Keratinocyte (primary cell): ENCODE results near the gene CREG1. TPM values are rescaled to one million over a fixed set of nuclear protein-coding genes. Genes with fewer than 3 reads are reported as not detected.

ENCODE experiments used
- DNase-seq: peaks from one replicate; pipeline ENCODE4 v3.0.0-alpha.2; 2011; ENCODE audit warnings: low read depth, missing footprints, low spot score
- FAIRE-seq: peaks from 2 replicates; lab custom pipeline; 2011; peaks lifted over from hg19 to GRCh38; lab: Jason Lieb, UNC
- H2AFZ ChIP-seq: 2 replicates; pipeline ENCODE4 v1.6.0; 2012; ENCODE audit warnings: low read length, control low read depth, inconsistent platforms; ENCODE audit not compliant: control insufficient read depth
- H3K27ac ChIP-seq: 2 replicates; pipeline ENCODE4 v1.5.1; 2011; ENCODE audit warnings: low read length; ENCODE audit not compliant: control insufficient read depth, insufficient read depth
- H3K27me3 ChIP-seq: 3 replicates; pipeline ENCODE4 v1.6.0; 2011; ENCODE audit warnings: low read length; ENCODE audit not compliant: control insufficient read depth, insufficient read depth; ENCODE audit errors: extremely low read depth
- H3K36me3 ChIP-seq, 2 experiments: 2 replicates in 1 of 2; 3 replicates in 1 of 2; pipeline ENCODE4 v1.5.1; 2011; ENCODE audit warnings: low read length in 2 of 2, mild to moderate bottlenecking in 1 of 2; ENCODE audit not compliant: control insufficient read depth in 2 of 2, insufficient read depth in 2 of 2; ENCODE audit errors: extremely low read depth in 1 of 2
- H3K4me1 ChIP-seq: 3 replicates; pipeline ENCODE4 v1.5.1; 2011; ENCODE audit warnings: low read length; ENCODE audit not compliant: control insufficient read depth, insufficient read depth; ENCODE audit errors: extremely low read depth
- H3K4me2 ChIP-seq: 3 replicates; pipeline ENCODE4 v1.6.0; 2011; ENCODE audit warnings: low read depth, low read length; ENCODE audit not compliant: control insufficient read depth, insufficient read depth; ENCODE audit errors: extremely low read depth
- H3K4me3 ChIP-seq, 3 experiments: fragments of 200-600 bp in 1 of 3; sonication (generic) in 1 of 3; 2 replicates in 2 of 3; 3 replicates in 1 of 3; pipeline ENCODE4 v1.5.1; 2011 to 2016; ENCODE audit warnings: low read length in 3 of 3, mild to moderate bottlenecking in 3 of 3, control low read depth in 2 of 3, inconsistent platforms in 1 of 3, low read depth in 1 of 3, mixed read lengths in 1 of 3, mixed run types in 1 of 3, moderate library complexity in 1 of 3; ENCODE audit not compliant: control insufficient read depth in 2 of 3, insufficient read depth in 2 of 3; ENCODE audit errors: extremely low read depth in 1 of 3
- H3K79me2 ChIP-seq: 2 replicates; pipeline ENCODE4 v1.6.0; 2012; ENCODE audit warnings: low read length; ENCODE audit not compliant: control insufficient read depth, insufficient read depth
- H3K9ac ChIP-seq: 3 replicates; pipeline ENCODE4 v1.6.0; 2011; ENCODE audit warnings: low read length; ENCODE audit not compliant: control insufficient read depth, insufficient read depth; ENCODE audit errors: extremely low read depth
- H3K9me1 ChIP-seq: 3 replicates; pipeline ENCODE4 v1.6.0; 2011; ENCODE audit warnings: low read length; ENCODE audit not compliant: control insufficient read depth, insufficient read depth; ENCODE audit errors: extremely low read depth
- H3K9me3 ChIP-seq: 2 replicates; pipeline ENCODE4 v1.5.1; 2012; ENCODE audit warnings: low read depth, low read length; ENCODE audit not compliant: control insufficient read depth
- H4K20me1 ChIP-seq: 3 replicates; pipeline ENCODE4 v1.6.0; 2011; ENCODE audit warnings: low read length; ENCODE audit not compliant: control insufficient read depth, insufficient read depth; ENCODE audit errors: extremely low read depth
- CTCF ChIP-seq, 3 experiments: IDR thresholded peaks in 1 of 3; conservative IDR thresholded peaks in 1 of 3; optimal IDR thresholded peaks in 1 of 3; 2 replicates in 2 of 3; 3 replicates in 1 of 3; pipeline versions ENCODE3 to v1.5.1; 2011; ENCODE audit warnings: low read length in 3 of 3, mild to moderate bottlenecking in 3 of 3, moderate library complexity in 2 of 3, control low read depth in 1 of 3, inconsistent platforms in 1 of 3; ENCODE audit not compliant: insufficient read depth in 2 of 3; ENCODE audit errors: extremely low read depth in 1 of 3
- EZH2 ChIP-seq: IDR thresholded peaks from one replicate; pipeline ENCODE4 v1.6.1; 2012; ENCODE audit warnings: inconsistent platforms, mild to moderate bottlenecking, low read length, moderate library complexity
- dilution Hi-C: fragments of 300-500 bp; cut with MboI; formaldehyde crosslinking; loops from one replicate; pipeline ENCODE4 v1.7.0; 2020; ENCODE audit warnings: low sequenced_read_pairs; ENCODE audit not compliant: extremely low pct_ligation_motif_present
- polyA plus RNA-seq, 5 experiments: library from polyadenylated mRNA; depleted of rRNA in 3 of 5; stranded (reverse) in 3 of 5; stranded (forward) in 1 of 5; unstranded in 1 of 5; fragments of >200 nt; gene quantifications; 1 replicate in 1 of 5; 2 replicates in 3 of 5; 3 replicates in 1 of 5; pipeline versions ENCODE4 v1.2.1 to v1.2.3, GENCODE V29; 2011 to 2012; ENCODE audit warnings: missing spikeins in 2 of 5, low read depth in 1 of 5, low replicate concordance in 1 of 5

Gene CREG1
- polyA plus RNA-seq, 1 donor (not counting 4 experiments of a cell fraction or from before 2014, with no cell fraction given), result 68.8 TPM

GRCh38 chr1:167499664-167500101 lies 53.9 kb downstream of the CREG1 start:
- dilution Hi-C loops, result loop anchor here (25.0 kb wide), 1 partner anchor 437 kb away; no protein-coding TSS in a partner anchor
- H3K9me3 ChIP-seq, result no peaks in the 10 kb centered on the region
- peaks cover 20% of the 10 kb centered on the region for H3K27me3 ChIP-seq
- no peak for TF ChIP-seq EZH2
- no peak for TF ChIP-seq CTCF (optimal IDR thresholded peaks at IDR 0.05 in 1 of 3, IDR thresholded peaks at IDR 0.05 in 1 of 3, conservative IDR thresholded peaks at IDR 0.05 in 1 of 3; ENCODE audit: extremely low read depth in 1 of 3, insufficient read depth in 2 of 3, low read length in 3 of 3)
- no peak overlapping the region for H3K9ac ChIP-seq
- H3K36me3 ChIP-seq, result no peaks in the 10 kb centered on the region
- no peak overlapping the region for H2AFZ ChIP-seq
- H3K27ac ChIP-seq, result no peak overlapping the region
- no peaks in the 10 kb centered on the region for H4K20me1 ChIP-seq
- H3K4me3 ChIP-seq, result no peak overlapping the region
- FAIRE-seq, result no peak
- DNase-seq, result no peak
- H3K4me1 ChIP-seq, result no peaks in the 10 kb centered on the region
- H3K79me2 ChIP-seq, result no peaks in the 10 kb centered on the region
- H3K4me2 ChIP-seq, result no peak overlapping the region
- H3K9me1 ChIP-seq, result no peaks in the 10 kb centered on the region

GRCh38 chr1:167499106-167499505 lies 54.5 kb downstream of the CREG1 start:
- no peak for FAIRE-seq
- Histone ChIP-seq H3K79me2 (no peaks in the 10 kb centered on the region), H3K36me3 (no peaks in the 10 kb centered on the region)

More at GRCh38 chr1:167499106-167499505, 54.5 kb downstream of the CREG1 start:
- H3K4me1 ChIP-seq, result no peaks in the 10 kb centered on the region
- dilution Hi-C loops, result no loop called here
- H3K4me3 ChIP-seq, result no peak overlapping the region
- H4K20me1 ChIP-seq, result no peaks in the 10 kb centered on the region
- no peaks in the 10 kb centered on the region for H3K9me1 ChIP-seq
- no peak for TF ChIP-seq CTCF (optimal IDR thresholded peaks at IDR 0.05 in 1 of 3, IDR thresholded peaks at IDR 0.05 in 1 of 3, conservative IDR thresholded peaks at IDR 0.05 in 1 of 3; ENCODE audit: extremely low read depth in 1 of 3, insufficient read depth in 2 of 3, low read length in 3 of 3)
- no peak for TF ChIP-seq EZH2
- DNase-seq, result no peak
- no peak overlapping the region for H3K27ac ChIP-seq
- no peak overlapping the region for H2AFZ ChIP-seq
- no peak overlapping the region for H3K4me2 ChIP-seq
- H3K9ac ChIP-seq, result no peak overlapping the region
- no peaks in the 10 kb centered on the region for H3K9me3 ChIP-seq
- H3K27me3 ChIP-seq, result peaks cover 19% of the 10 kb centered on the region
